T-helper 1 cell (primary cell): ENCODE measurements around the gene PDE6H.
A peak's percentile ranks its signal among the peaks of the same experiment; 100 is the strongest.

Experiments
- DNase-seq, 5 donors: peaks; one replicate each; pipeline ENCODE4 v3.0.0-alpha.2; 2012 to 2020

PDE6H gene

GRCh38 chr12:14952299-14952921 is 20.4 kb upstream of the PDE6H start:
- DNase-seq: peak in 2 of 5 donors; percentile 19 to 81

GRCh38 chr12:14953752-14954151 is 19.1 kb upstream of the PDE6H start:
- no peak for DNase-seq

- DNase-seq: peak in 2 of 5 donors; percentile 23 to 24
Measured at GRCh38 chr12:14954269-14954668, 18.6 kb upstream of the PDE6H start.

GRCh38 chr12:14956024-14956891 is 16.6 kb upstream of the PDE6H start:
- peak in 1 of 5 donors; percentile 60 for DNase-seq

- DNase-seq: no peak
Measured at GRCh38 chr12:14956905-14957304, 15.9 kb upstream of the PDE6H start.

GRCh38 chr12:14957551-14958168 is 15.2 kb upstream of the PDE6H start:
- no peak for DNase-seq

GRCh38 chr12:14958361-14959125 is 14.3 kb upstream of the PDE6H start:
- DNase-seq: peak in 1 of 5 donors; percentile 33

GRCh38 chr12:14959126-14959440 is 13.8 kb upstream of the PDE6H start:
- DNase-seq: peak in 1 of 5 donors; percentile 49

GRCh38 chr12:14959463-14959862 is 13.4 kb upstream of the PDE6H start:
- no peak for DNase-seq

- DNase-seq: no peak
Measured at GRCh38 chr12:14959916-14960496, 12.8 kb upstream of the PDE6H start.

GRCh38 chr12:14960548-14961465 is 12.0 kb upstream of the PDE6H start:
- peak in 3 of 5 donors; percentile 23 to 71 (median 37) for DNase-seq

- peak; percentile 61 to 98 (median 78) for DNase-seq
Measured at GRCh38 chr12:14961466-14962152, 11.2 kb upstream of the PDE6H start, which contains the start of gene ARHGDIB. Gene ARHGDIB, minus strand, starts transcription at chr12:14961601. Its CDS starts 10,889 bp downstream, at chr12:14950712.

GRCh38 chr12:14962153-14962539 is 10.7 kb upstream of the PDE6H start:
- peak in 1 of 5 donors; percentile 60 for DNase-seq

- peak in 1 of 5 donors; percentile 41 for DNase-seq
Measured at GRCh38 chr12:14962797-14963196, 10.0 kb upstream of the PDE6H start.

GRCh38 chr12:14963520-14963919 is 9.3 kb upstream of the PDE6H start:
- DNase-seq: no peak

GRCh38 chr12:14964406-14964805 is 8.4 kb upstream of the PDE6H start:
- DNase-seq: no peak

GRCh38 chr12:14965221-14965620 is 7.6 kb upstream of the PDE6H start:
- no peak for DNase-seq

GRCh38 chr12:14968478-14968877 is 4.4 kb upstream of the PDE6H start:
- no peak for DNase-seq

- no peak for DNase-seq
Measured at GRCh38 chr12:14970473-14970872, 2.4 kb upstream of the PDE6H start.

GRCh38 chr12:14974633-14975032 is 1.8 kb downstream of the PDE6H start:
- no peak for DNase-seq

- no peak for DNase-seq
Measured at GRCh38 chr12:14975457-14975856, 2.6 kb downstream of the PDE6H start.
